ENCODE results near the gene FGFBP1.

The FGFBP1 gene

DNA sequence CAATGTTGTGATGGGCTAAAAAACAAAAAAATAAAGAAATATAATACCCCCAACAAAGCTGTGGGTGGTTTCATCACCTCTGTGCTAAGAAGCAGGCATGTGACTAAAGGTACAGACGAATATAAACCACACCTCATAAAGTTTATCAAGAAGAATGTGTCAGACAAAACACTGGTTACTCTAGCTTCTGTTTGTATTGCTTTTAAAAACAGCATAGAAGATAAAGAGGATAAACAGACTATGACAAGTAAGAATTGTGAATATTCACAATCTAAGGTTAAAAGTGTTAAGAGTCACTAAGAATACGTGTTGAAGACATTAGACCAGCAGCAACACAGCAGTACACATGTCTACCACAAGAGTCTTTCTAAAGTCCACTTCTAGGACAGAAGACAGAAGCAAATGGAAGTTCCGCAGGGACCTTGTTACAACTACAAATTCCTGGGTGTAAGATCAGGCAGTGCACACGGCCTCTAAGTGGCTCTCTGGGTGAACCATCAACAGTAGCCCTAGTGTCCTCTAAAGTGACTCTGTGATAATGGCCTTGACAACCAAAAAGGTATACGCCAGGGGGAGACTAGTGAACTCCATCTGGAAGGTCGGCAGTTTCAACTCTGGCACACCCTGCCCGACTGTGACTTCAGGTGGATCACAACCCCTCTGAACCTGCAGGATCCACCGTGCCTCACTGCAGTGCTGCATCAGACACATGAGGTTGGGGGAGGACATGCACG lies 32.7 kb upstream of the FGFBP1 start:
- no peak for ATAC-seq
- TF ChIP-seq BACH2 (CRISPR knock-in tag; IDR thresholded peaks at IDR 0.05; ENCODE audit: borderline replicate concordance) = no peak
- no peak for TF ChIP-seq OSR1 (CRISPR knock-in tag; IDR thresholded peaks at IDR 0.05)
- TF ChIP-seq ZNF70 (CRISPR knock-in tag; IDR thresholded peaks at IDR 0.05) = no peak
- no peak for TF ChIP-seq TSHZ2 (CRISPR knock-in tag; IDR thresholded peaks at IDR 0.05)
- TF ChIP-seq SNAI2 (CRISPR knock-in tag; IDR thresholded peaks at IDR 0.05) = no peak
- no peak for TF ChIP-seq CSDC2 (CRISPR knock-in tag; IDR thresholded peaks at IDR 0.05)
- no peak for TF ChIP-seq GLIS3 (CRISPR knock-in tag; IDR thresholded peaks at IDR 0.05)
- no peak for TF ChIP-seq PATZ1 (CRISPR knock-in tag; IDR thresholded peaks at IDR 0.05; ENCODE audit: borderline replicate concordance)
- TF ChIP-seq CSRNP3 (CRISPR knock-in tag; IDR thresholded peaks at IDR 0.05) = no peak
- TF ChIP-seq ZFP30 (CRISPR knock-in tag; IDR thresholded peaks at IDR 0.05) = no peak
- no peak for TF ChIP-seq ZNF8 (CRISPR knock-in tag; IDR thresholded peaks at IDR 0.05)
- no peak for TF ChIP-seq ARNTL (CRISPR knock-in tag; IDR thresholded peaks at IDR 0.05; ENCODE audit: borderline replicate concordance, low read depth)
- TF ChIP-seq TCF4 (CRISPR knock-in tag; IDR thresholded peaks at IDR 0.05; ENCODE audit: borderline replicate concordance) = no peak
- no peak for TF ChIP-seq RARB (CRISPR knock-in tag; IDR thresholded peaks at IDR 0.05)
- no peak for TF ChIP-seq TOX (CRISPR knock-in tag; IDR thresholded peaks at IDR 0.05; ENCODE audit: borderline replicate concordance)
- TF ChIP-seq ISL1 (CRISPR knock-in tag; IDR thresholded peaks at IDR 0.05) = no peak
- TF ChIP-seq PPARA (CRISPR knock-in tag; IDR thresholded peaks at IDR 0.05; ENCODE audit: borderline replicate concordance) = no peak
- no peak for TF ChIP-seq CREB5 (CRISPR knock-in tag; IDR thresholded peaks at IDR 0.05; ENCODE audit: low read depth)
- no peak for TF ChIP-seq POU6F1 (CRISPR knock-in tag; IDR thresholded peaks at IDR 0.05; ENCODE audit: borderline replicate concordance, low read depth)
- no peak for TF ChIP-seq ZC3H10 (CRISPR knock-in tag; IDR thresholded peaks at IDR 0.05)

DNA sequence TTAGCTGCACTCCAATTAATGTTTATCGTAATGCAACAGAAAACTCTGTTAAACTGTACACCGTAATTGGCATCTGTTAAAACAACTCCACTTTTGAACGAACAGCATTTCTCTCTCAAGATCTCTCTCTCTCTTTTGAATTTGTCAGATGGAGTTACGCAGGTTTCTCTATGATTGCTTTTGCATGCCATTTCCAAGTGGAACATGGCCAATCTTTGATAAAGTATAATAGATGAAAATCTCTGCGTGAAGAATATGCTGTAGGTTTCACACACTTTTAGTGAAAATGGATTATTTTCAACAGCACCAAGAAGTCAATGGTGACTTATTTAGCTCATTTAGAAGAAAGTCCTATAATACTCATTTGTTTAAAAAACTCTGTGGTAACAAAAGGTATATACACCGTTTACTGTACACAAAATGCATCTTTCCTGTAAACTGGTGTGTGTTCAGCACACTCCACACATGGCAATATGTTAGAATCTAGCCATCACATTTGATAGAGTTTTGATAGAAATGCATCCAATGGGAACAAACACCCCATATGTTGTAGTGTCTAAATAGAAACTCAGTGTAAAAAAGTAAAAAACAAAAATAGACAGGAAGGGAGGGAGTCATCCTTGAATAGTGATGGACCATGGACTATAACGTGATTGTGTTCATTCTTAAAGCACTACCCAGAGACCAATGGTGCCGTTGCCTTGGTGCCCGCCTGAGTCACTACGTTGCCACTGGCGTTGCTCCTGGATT lies 30.2 kb upstream of the FGFBP1 start:
- TF ChIP-seq RARB (CRISPR knock-in tag; IDR thresholded peaks at IDR 0.05) = no peak
- no peak for TF ChIP-seq ZNF70 (CRISPR knock-in tag; IDR thresholded peaks at IDR 0.05)
- no peak for TF ChIP-seq ISL1 (CRISPR knock-in tag; IDR thresholded peaks at IDR 0.05)
- no peak for TF ChIP-seq POU6F1 (CRISPR knock-in tag; IDR thresholded peaks at IDR 0.05; ENCODE audit: borderline replicate concordance, low read depth)
- no peak for TF ChIP-seq PPARA (CRISPR knock-in tag; IDR thresholded peaks at IDR 0.05; ENCODE audit: borderline replicate concordance)
- no peak for TF ChIP-seq CSDC2 (CRISPR knock-in tag; IDR thresholded peaks at IDR 0.05)
- ATAC-seq = no peak

All from SK-N-SH treated with all-trans-retinoic acid at 6 μM for 48 hours (cell line).